ENCODE data around the gene LCE3A. TPM values are rescaled to one million over a fixed set of nuclear protein-coding genes. Genes with fewer than 3 reads are reported as not detected.

The LCE3A gene
- total and polyA plus RNA-seq, 8 donors, result not detected

DNA sequence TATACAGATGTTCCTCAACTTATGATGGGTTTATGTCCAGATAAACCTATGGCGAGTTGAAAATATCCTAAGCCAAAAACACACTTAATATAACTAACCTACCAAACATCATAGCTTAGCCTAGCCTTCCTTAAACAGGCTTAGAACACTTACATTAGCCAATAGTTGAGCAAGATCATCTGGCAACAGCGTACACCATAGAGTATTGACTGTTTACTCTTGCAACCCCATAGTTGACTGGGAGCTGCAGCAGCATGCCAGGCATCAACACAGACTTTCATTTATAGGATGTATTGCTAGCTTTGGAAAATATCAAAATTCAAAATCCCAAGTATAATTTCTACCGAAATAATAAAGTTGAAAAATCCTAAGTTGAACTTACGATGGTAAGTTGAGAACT lies 34.8 kb upstream of the LCE3A start:
- DNase-seq (no peak), FAIRE-seq (no peak), ATAC-seq (no peak)
- Histone ChIP-seq H3K36me3 (no peaks in the 10 kb centered on the region), H3K4me1 (no peaks in the 10 kb centered on the region), H3K27me3 (no peaks in the 10 kb centered on the region), H3K9me3 (no peaks in the 10 kb centered on the region), H3K27ac (no peak overlapping the region), H3K4me3 (no peak overlapping the region)
- intact Hi-C loops (cut with DNase I), result no loop called here
- 68 to 78% methylated on average over 4 of the region's 4 CpGs for WGBS, 2 donors
- TF ChIP-seq, protein P1, sequence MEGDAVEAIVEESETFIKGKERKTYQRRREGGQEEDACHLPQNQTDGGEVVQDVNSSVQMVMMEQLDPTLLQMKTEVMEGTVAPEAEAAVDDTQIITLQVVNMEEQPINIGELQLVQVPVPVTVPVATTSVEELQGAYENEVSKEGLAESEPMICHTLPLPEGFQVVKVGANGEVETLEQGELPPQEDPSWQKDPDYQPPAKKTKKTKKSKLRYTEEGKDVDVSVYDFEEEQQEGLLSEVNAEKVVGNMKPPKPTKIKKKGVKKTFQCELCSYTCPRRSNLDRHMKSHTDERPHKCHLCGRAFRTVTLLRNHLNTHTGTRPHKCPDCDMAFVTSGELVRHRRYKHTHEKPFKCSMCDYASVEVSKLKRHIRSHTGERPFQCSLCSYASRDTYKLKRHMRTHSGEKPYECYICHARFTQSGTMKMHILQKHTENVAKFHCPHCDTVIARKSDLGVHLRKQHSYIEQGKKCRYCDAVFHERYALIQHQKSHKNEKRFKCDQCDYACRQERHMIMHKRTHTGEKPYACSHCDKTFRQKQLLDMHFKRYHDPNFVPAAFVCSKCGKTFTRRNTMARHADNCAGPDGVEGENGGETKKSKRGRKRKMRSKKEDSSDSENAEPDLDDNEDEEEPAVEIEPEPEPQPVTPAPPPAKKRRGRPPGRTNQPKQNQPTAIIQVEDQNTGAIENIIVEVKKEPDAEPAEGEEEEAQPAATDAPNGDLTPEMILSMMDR (IDR thresholded peaks at IDR 0.05), result no peak

DNA sequence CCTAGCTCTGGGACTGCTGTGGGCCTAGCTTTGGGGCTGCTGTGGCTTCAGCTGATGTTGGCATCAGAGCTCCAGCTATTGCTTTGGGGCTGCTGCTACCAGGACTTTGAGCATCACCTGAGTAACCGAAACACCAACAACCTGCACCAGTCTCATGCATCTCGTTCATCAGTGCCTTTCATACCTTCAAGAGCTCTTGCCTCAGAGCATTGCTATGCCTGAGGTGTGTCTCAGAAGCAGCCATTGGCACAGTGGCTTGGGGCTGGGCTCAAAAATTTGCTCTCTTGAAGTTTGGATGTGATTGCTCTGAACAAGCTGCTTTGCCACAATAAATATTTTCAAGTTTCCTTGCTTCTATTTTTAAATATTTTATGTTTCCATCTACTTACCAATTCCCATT lies 33.6 kb upstream of the LCE3A start:
- Histone ChIP-seq H3K9me3 (no peaks in the 10 kb centered on the region), H3K36me3 (no peaks in the 10 kb centered on the region), H3K27ac (no peak overlapping the region), H3K4me1 (no peaks in the 10 kb centered on the region), H3K4me3 (no peak overlapping the region), H3K27me3 (no peaks in the 10 kb centered on the region)
- WGBS, 2 donors, result 42 to 48% methylated on average over 2 of the region's 2 CpGs
- no peak for ATAC-seq
- no peak for DNase-seq
- TF ChIP-seq, protein P1 (IDR thresholded peaks at IDR 0.05), result no peak
- intact Hi-C loops (cut with DNase I), result no loop called here
- FAIRE-seq, result no peak

DNA sequence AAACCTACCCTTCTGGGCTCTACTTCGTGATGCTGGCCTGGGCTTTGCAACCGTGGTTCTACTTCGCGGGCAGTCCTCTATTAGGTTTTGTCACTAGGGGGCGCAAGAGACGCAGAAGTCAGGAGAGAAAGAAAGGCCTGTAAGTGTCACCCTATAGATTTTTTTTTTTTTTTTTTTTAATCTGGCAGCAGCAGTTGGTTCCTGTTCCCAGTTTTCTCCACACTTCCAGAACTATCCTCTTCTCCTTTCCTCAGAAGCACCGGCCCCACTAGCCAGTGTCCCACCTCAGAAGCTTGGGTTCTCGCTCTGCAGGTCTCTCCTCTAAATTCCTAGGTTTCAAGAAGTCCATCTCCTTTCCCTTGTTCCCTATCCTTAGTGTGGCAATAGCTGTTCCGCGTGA lies 31.2 kb upstream of the LCE3A start:
- H3K4me1 ChIP-seq, result no peaks in the 10 kb centered on the region
- H3K36me3 ChIP-seq, result no peaks in the 10 kb centered on the region
- H3K27me3 ChIP-seq, result no peaks in the 10 kb centered on the region
- FAIRE-seq (no peak), ATAC-seq (peak in 3 of 4 donors; percentile 55 to 59 (median 55)), DNase-seq (peak in 5 of 6 donors; percentile 18 to 64 (median 29))
- H3K4me3 ChIP-seq, result no peak overlapping the region
- H3K27ac ChIP-seq, result no peak overlapping the region
- intact Hi-C loops (cut with DNase I), result no loop called here
- no peaks in the 10 kb centered on the region for H3K9me3 ChIP-seq
- TF ChIP-seq, protein P1 (IDR thresholded peaks at IDR 0.05), result peak in 3 of 4 donors; percentile 45 to 67 (median 45)
- WGBS, 2 donors, result 27 to 30% methylated on average over 10 of the region's 10 CpGs

DNA sequence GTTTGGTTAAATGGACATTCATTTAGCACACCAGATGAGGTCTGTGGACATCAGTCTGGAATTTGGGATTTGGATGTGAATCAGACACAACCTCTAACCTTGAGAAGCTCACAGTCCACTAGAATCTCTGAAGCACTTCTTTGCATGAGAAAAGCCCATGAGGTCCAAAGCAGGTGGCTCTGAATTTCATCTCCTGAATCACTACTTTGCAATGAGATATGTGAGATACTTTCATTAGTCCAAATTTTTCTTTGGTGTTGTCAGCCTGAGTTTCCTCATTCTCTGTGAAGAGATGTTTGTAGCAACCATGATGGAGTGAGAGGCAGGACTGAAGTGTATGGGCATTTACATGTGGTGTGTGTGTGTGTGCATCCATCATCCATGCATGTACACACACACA lies 23.8 kb upstream of the LCE3A start:
- peaks cover 0 to 4% (median 0%) of the 10 kb centered on the region in 4 donors for H3K27me3 ChIP-seq
- intact Hi-C loops (cut with DNase I), result no loop called here
- no peaks in the 10 kb centered on the region for H3K36me3 ChIP-seq
- H3K9me3 ChIP-seq, result no peaks in the 10 kb centered on the region
- no peaks in the 10 kb centered on the region for H3K4me1 ChIP-seq
- TF ChIP-seq, protein P1 (IDR thresholded peaks at IDR 0.05), result no peak
- no peak overlapping the region for H3K4me3 ChIP-seq
- FAIRE-seq (no peak), ATAC-seq (no peak), DNase-seq (no peak)
- no peak overlapping the region for H3K27ac ChIP-seq

DNA sequence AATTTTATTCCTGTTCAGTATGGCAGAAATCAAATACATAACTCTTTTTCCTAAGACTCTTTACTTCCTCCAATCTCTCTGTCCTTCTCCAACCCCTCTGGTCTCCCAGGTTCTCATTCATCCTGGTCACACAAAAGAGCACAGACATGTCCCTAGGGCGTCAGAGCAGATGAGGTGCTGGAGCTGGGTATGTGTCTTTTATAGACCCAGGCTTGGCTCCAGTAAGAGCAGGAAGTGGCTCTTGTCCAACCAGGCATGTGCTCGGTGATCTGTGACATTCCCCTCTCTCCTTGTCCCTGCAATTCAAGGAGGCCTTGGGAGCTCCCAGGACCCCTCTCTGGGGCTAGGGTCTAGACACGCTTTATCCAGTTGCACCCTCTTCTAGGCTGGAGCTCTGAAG lies 22.2 kb upstream of the LCE3A start:
- ATAC-seq (no peak), DNase-seq (no peak), FAIRE-seq (no peak)
- no peaks in the 10 kb centered on the region for H3K4me1 ChIP-seq
- no peak overlapping the region for H3K27ac ChIP-seq
- intact Hi-C loops (cut with DNase I), result no loop called here
- no peaks in the 10 kb centered on the region for H3K9me3 ChIP-seq
- H3K27me3 ChIP-seq, result peaks cover 0 to 4% (median 0%) of the 10 kb centered on the region in 4 donors
- no peak overlapping the region for H3K4me3 ChIP-seq
- no peaks in the 10 kb centered on the region for H3K36me3 ChIP-seq
- WGBS, 2 donors, result 43 to 45% methylated on average over 3 of the region's 3 CpGs
- TF ChIP-seq, protein P1 (IDR thresholded peaks at IDR 0.05), result no peak

All from pancreas (tissue), 10 donors.